SK-N-SH treated with all-trans-retinoic acid at 6 μM for 48 hours (cell line): Measurements from ENCODE around the gene NBEA.

Experiments used
- BACH2 ChIP-seq: fragments of 250-450 bp; sonication (Bioruptor Pico); IDR thresholded peaks from 2 replicates; pipeline ENCODE4 v1.9.0; 2021; ENCODE audit warnings: mild to moderate bottlenecking, borderline replicate concordance
- ESRRG ChIP-seq: fragments of 250-450 bp; sonication (Bioruptor Pico); IDR thresholded peaks from 2 replicates; pipeline ENCODE4 v1.6.1; 2021; ENCODE audit warnings: mild to moderate bottlenecking
- ISL1 ChIP-seq: fragments of 250-450 bp; sonication (Bioruptor Pico); IDR thresholded peaks from 2 replicates; pipeline ENCODE4 v2.1.2; 2022; ENCODE audit warnings: mild to moderate bottlenecking, moderate library complexity
- POU6F1 ChIP-seq: fragments of 250-450 bp; sonication (Bioruptor Pico); IDR thresholded peaks from 2 replicates; pipeline ENCODE4 v1.8.0; 2021; ENCODE audit warnings: low read depth, mild to moderate bottlenecking, moderate library complexity, borderline replicate concordance
- RARB ChIP-seq: fragments of 250-450 bp; sonication (Bioruptor Pico); IDR thresholded peaks from 2 replicates; pipeline ENCODE4 v1.8.0; 2021; ENCODE audit warnings: mild to moderate bottlenecking, moderate library complexity
- ZFP3 ChIP-seq: fragments of 250-450 bp; sonication (Bioruptor Pico); IDR thresholded peaks from 2 replicates; pipeline ENCODE4 v1.5.0; 2020; ENCODE audit warnings: mild to moderate bottlenecking, moderate library complexity
- ZFP30 ChIP-seq: fragments of 450-650 bp; formaldehyde crosslinking; IDR thresholded peaks from 2 replicates; pipeline ENCODE4 v1.5.0; 2022; ENCODE audit warnings: mild to moderate bottlenecking, moderate library complexity
- ZNF70 ChIP-seq: fragments of 450-650 bp; formaldehyde crosslinking; IDR thresholded peaks from 2 replicates; pipeline ENCODE4 v1.5.0; 2020; ENCODE audit warnings: mild to moderate bottlenecking, moderate library complexity
- TF ChIP-seq, protein P1 (sequence below): fragments of 250-450 bp; sonication (Bioruptor Pico); IDR thresholded peaks from 2 replicates; pipeline ENCODE4 v1.8.0; 2020; ENCODE audit warnings: mild to moderate bottlenecking, moderate library complexity, borderline replicate concordance

DNA sequence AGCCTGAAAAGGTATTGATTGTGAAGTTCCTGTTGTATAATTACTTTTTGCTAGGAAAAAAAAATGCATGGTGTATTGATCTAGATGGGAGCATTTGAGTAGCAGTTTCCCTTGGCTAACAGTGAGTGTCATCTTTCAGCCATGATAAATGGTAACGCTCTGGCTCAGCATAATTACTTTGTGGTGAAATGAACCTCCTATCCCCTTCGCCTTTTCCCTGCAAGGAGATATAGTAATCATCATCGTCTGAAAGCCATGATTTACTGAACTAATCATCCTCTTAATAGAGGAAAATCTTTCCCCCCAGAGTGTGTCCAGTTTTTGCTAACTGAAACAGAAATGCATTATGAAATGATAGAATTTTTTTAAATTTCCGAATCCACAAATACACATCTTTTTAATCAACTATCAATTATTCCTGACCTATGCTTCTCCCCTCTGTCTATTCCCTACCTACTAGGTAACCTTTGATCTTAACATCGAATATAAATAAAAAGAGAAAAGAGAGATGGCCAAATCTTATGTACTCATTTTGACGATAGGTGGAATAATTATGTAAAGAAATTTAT is 445.7 kb downstream of the NBEA start:
- TF ChIP-seq ZNF70 (CRISPR knock-in tag) (no peak), BACH2 (CRISPR knock-in tag) (no peak), RARB (CRISPR knock-in tag) (no peak), ZFP3 (CRISPR knock-in tag) (no peak), ZFP30 (CRISPR knock-in tag) (no peak), POU6F1 (CRISPR knock-in tag) (no peak), ISL1 (CRISPR knock-in tag) (no peak), ESRRG (CRISPR knock-in tag) (no peak)
- TF ChIP-seq, protein P1, sequence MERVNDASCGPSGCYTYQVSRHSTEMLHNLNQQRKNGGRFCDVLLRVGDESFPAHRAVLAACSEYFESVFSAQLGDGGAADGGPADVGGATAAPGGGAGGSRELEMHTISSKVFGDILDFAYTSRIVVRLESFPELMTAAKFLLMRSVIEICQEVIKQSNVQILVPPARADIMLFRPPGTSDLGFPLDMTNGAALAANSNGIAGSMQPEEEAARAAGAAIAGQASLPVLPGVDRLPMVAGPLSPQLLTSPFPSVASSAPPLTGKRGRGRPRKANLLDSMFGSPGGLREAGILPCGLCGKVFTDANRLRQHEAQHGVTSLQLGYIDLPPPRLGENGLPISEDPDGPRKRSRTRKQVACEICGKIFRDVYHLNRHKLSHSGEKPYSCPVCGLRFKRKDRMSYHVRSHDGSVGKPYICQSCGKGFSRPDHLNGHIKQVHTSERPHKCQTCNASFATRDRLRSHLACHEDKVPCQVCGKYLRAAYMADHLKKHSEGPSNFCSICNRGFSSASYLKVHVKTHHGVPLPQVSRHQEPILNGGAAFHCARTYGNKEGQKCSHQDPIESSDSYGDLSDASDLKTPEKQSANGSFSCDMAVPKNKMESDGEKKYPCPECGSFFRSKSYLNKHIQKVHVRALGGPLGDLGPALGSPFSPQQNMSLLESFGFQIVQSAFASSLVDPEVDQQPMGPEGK (CRISPR knock-in tag): no peak
